Activated naive CD4-positive, alpha-beta T cell treated with anti-CD3 and anti-CD28 coated beads for 36 hours (primary cell): ENCODE data around the gene TARBP2. TPM values are rescaled to one million over a fixed set of nuclear protein-coding genes. Genes with fewer than 3 reads are reported as not detected.

Experiments used
- CTCF ChIA-PET: fragments of 350-600 bp; sonication (Branson Sonifier 250); formaldehyde crosslinking; loops from one replicate; lab custom pipeline; 2021; ENCODE audit warnings: antibody characterized with exemption; lab: Charles Lee
- DNase-seq: peaks from one replicate; pipeline ENCODE4 v3.0.0-alpha.2; 2020
- H3K27ac Mint-ChIP-seq: one replicate; pipeline ENCODE4 v1.8.0; 2021; ENCODE audit warnings: mild to moderate bottlenecking, mixed read lengths
- H3K27me3 Mint-ChIP-seq: one replicate; pipeline ENCODE4 v1.8.0; 2021; ENCODE audit warnings: low read depth, mixed read lengths
- H3K36me3 Mint-ChIP-seq: one replicate; pipeline ENCODE4 v1.8.0; 2021; ENCODE audit warnings: low read depth, mixed read lengths
- H3K4me1 Mint-ChIP-seq: one replicate; pipeline ENCODE4 v1.8.0; 2021; ENCODE audit warnings: low read depth, mixed read lengths
- H3K4me3 Mint-ChIP-seq: one replicate; pipeline ENCODE4 v1.8.0; 2021; ENCODE audit warnings: mild to moderate bottlenecking, moderate library complexity, mixed read lengths
- H3K9me3 Mint-ChIP-seq: one replicate; pipeline ENCODE4 v1.8.0; 2021; ENCODE audit warnings: mixed read lengths
- intact Hi-C: fragments of 100-400 bp; cut with micrococcal nuclease; formaldehyde crosslinking; loops from one replicate; pipeline ENCODE4 v1.15.1; 2023
- total RNA-seq, 2 experiments: library from RNA; stranded (reverse); gene quantifications; one replicate each; pipeline ENCODE4 v1.2.3, GENCODE V29; 2021

The TARBP2 gene, protein sequence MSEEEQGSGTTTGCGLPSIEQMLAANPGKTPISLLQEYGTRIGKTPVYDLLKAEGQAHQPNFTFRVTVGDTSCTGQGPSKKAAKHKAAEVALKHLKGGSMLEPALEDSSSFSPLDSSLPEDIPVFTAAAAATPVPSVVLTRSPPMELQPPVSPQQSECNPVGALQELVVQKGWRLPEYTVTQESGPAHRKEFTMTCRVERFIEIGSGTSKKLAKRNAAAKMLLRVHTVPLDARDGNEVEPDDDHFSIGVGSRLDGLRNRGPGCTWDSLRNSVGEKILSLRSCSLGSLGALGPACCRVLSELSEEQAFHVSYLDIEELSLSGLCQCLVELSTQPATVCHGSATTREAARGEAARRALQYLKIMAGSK
- 10 to 100 TPM; 25.0 to 26.8 TPM for total RNA-seq

DNA sequence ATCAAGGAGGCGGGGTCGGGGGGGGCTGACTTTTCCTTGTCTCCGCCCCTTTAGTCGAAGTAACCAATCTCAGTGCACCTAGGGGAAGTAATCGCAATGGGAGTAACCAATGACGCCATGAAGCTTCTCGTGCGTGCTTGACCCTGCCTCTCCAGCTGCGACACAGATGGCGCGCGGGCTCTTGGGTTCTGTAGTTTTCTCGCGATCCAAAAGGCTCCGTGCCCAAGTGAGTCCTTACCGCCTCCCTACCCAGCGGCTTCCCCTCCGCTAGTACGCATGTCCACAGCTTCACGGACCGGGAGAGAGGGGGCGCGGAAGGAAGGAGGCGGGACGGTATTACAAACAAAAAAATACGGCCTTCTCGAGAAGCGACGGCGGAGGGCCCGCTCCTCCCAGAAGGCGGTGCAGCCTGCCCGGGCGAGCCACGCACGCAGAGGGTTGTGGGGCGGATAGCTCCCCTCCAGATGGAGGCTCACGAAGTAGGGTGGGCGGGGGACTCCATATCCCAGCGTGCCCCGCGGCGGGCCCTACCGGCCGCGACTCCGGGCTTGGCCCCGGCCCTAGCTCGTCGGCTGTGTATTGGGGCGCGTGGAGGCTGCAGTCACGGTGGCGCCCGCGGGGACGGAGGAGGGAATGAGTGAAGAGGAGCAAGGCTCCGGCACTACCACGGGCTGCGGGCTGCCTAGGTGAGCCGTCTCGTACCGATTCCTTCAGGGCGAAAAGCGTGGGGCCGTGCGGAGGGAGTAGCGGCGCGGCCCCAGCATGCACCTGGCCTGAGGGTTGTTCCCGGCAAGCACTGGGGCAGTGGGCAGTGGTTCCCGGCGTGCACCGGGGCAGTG lies at the start of gene TARBP2:
Gene TARBP2, plus strand, starts transcription at position 508 of the 839 bp plus-strand sequence. Its CDS starts 126 bp downstream, at position 634.
- H3K9me3 Mint-ChIP-seq = no peaks in the 10 kb centered on the region
- CTCF ChIA-PET = interaction anchor here (0.7 to 2.8 kb wide), 10 partner anchors 9 to 180 kb away, joined by 3 to 25 read pairs (median 4); partner anchors contain the start of genes AAAS and ATP5MC2

GRCh38 chr12:53451661-53452158 lies 49.4 kb upstream of the TARBP2 start, which contains the start of gene PCBP2:
TSS of gene PCBP2 (plus strand) at chr12:53452102. CDS start at chr12:53454801, 2,699 bp downstream.
- CTCF ChIA-PET = interaction anchor here (1.0 to 1.7 kb wide), 2 partner anchors 11 to 42 kb away, joined by 5 to 7 read pairs; partner anchors contain the start of gene PRR13
- no peaks in the 10 kb centered on the region for H3K27me3 Mint-ChIP-seq
- peak within 1 kb of the TSS; percentile 99 for H3K4me3 Mint-ChIP-seq
- H3K4me1 Mint-ChIP-seq = peaks cover 36% of the 10 kb centered on the region
- no peaks in the 10 kb centered on the region for H3K9me3 Mint-ChIP-seq
- H3K36me3 Mint-ChIP-seq = peaks cover 53% of the 10 kb centered on the region
- peak; percentile 99 for DNase-seq
- intact Hi-C loops = loop anchor here (1.0 to 10.0 kb wide), 13 partner anchors 10 to 829 kb away; partner anchors contain the start of genes ATF7, ATP5MC2, CBX5 and CSAD
- H3K27ac Mint-ChIP-seq = peak within 1 kb of the TSS; percentile 99

More for the DNA sequence above, at the start of gene TARBP2:
- peak; percentile 97 for DNase-seq
- intact Hi-C loops = loop anchor here (1.0 to 5.0 kb wide), 14 partner anchors 8 to 495 kb away; partner anchors contain the start of genes ATF7, ATP5MC2, CALCOCO1 and EIF4B
- H3K27ac Mint-ChIP-seq = peak within 1 kb of the TSS; percentile 96
- peaks cover 41% of the 10 kb centered on the region for H3K4me1 Mint-ChIP-seq
- peaks cover 4% of the 10 kb centered on the region for H3K36me3 Mint-ChIP-seq
- no peaks in the 10 kb centered on the region for H3K27me3 Mint-ChIP-seq
- peak within 1 kb of the TSS; percentile 81 for H3K4me3 Mint-ChIP-seq

- no peaks in the 10 kb centered on the region for H3K27me3 Mint-ChIP-seq
- peak; percentile 70 for DNase-seq
- H3K4me1 Mint-ChIP-seq = peaks cover 36% of the 10 kb centered on the region
- H3K27ac Mint-ChIP-seq = peak overlapping the region; percentile 99
- H3K36me3 Mint-ChIP-seq = peaks cover 55% of the 10 kb centered on the region
- no peaks in the 10 kb centered on the region for H3K9me3 Mint-ChIP-seq
- CTCF ChIA-PET = interaction anchor here (0.7 to 3.3 kb wide), 5 partner anchors 23 to 131 kb away, joined by 3 to 25 read pairs (median 4); partner anchors contain the start of genes AAAS and TARBP2
- intact Hi-C loops = loop anchor here (1.0 to 10.0 kb wide), 7 partner anchors 31 to 828 kb away; partner anchors contain the start of genes ATP5MC2, CBX5, CSAD and ESPL1
- peak overlapping the region; percentile 99 for H3K4me3 Mint-ChIP-seq
Measured at GRCh38 chr12:53452159-53453077, 48.7 kb upstream of the TARBP2 start.

GRCh38 chr12:53453953-53454640 lies 47.0 kb upstream of the TARBP2 start:
- no peaks in the 10 kb centered on the region for H3K9me3 Mint-ChIP-seq

GRCh38 chr12:53454707-53455106 lies 46.4 kb upstream of the TARBP2 start:
- H3K9me3 Mint-ChIP-seq = no peaks in the 10 kb centered on the region

More at GRCh38 chr12:53453953-53454640, 47.0 kb upstream of the TARBP2 start:
- Mint-ChIP-seq H3K27ac (peak overlapping the region; percentile 70), H3K27me3 (no peaks in the 10 kb centered on the region), H3K4me3 (peak overlapping the region; percentile 99), H3K4me1 (peaks cover 45% of the 10 kb centered on the region), H3K36me3 (peaks cover 57% of the 10 kb centered on the region)
- no peak for DNase-seq
- intact Hi-C loops = loop anchor here (2.0 to 10.0 kb wide), 3 partner anchors 272 to 827 kb away; partner anchors contain the start of genes CBX5, CSAD, HNRNPA1 and ZNF740
- CTCF ChIA-PET = interaction anchor here (1.6 to 3.3 kb wide), 3 partner anchors 22 to 133 kb away, joined by 4 to 25 read pairs (median 5); partner anchors contain the start of genes AAAS and TARBP2

DNA sequence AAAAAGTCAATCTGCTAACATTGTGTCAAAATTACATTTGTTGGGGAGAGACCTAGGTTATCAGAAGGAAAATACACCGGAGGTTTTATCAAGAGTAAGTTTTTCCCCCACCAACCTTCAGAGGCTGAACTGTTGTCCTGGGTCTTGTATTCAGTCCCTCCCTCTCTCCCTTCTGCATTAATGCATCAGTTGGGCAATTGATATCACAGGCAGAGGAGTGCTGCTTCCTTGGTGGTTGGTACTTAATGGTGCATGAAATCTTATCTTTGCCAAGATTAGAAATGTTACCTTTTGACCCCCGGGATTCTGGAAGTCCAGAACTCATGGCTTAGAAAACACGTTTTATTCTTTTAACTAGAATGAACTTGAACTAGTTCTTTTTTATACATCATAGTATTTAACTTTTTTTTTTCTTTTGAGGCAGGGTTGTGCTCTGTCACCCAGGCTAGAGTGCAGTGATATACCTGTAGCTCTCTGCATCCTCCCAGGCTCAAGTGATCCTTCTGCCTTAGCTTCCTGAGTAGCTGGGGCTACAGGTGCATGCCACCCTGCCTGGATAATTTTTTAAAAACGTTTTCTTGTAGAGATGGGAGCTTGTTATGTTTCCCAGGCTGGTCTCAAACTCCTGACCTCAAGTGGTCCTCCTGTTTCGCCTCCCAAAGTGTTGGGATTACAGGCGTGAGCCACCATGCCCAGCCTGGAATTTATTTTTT lies 44.3 kb upstream of the TARBP2 start:
- Mint-ChIP-seq H3K9me3 (no peaks in the 10 kb centered on the region), H3K27ac (no peak overlapping the region), H3K36me3 (peaks cover 78% of the 10 kb centered on the region), H3K27me3 (no peaks in the 10 kb centered on the region), H3K4me1 (peaks cover 59% of the 10 kb centered on the region), H3K4me3 (no peak overlapping the region)
- intact Hi-C loops = loop anchor here (10.0 kb wide), 1 partner anchor 422 kb away; no protein-coding TSS in a partner anchor
- CTCF ChIA-PET = no interaction called here
- no peak for DNase-seq

More at GRCh38 chr12:53454707-53455106, 46.4 kb upstream of the TARBP2 start:
- DNase-seq = no peak
- intact Hi-C loops = loop anchor here (5.0 to 10.0 kb wide), 2 partner anchors 272 to 420 kb away; partner anchors contain the start of genes CSAD and ZNF740
- Mint-ChIP-seq H3K36me3 (peaks cover 60% of the 10 kb centered on the region), H3K4me1 (peaks cover 48% of the 10 kb centered on the region), H3K4me3 (peak overlapping the region; percentile 6), H3K27ac (peak overlapping the region; percentile 70), H3K27me3 (no peaks in the 10 kb centered on the region)
- CTCF ChIA-PET = interaction anchor here (3.3 kb wide), 1 partner anchor 21 kb away, joined by 25 read pairs; no protein-coding TSS in a partner anchor

- Mint-ChIP-seq H3K27ac (no peak overlapping the region), H3K4me1 (peaks cover 62% of the 10 kb centered on the region), H3K9me3 (no peaks in the 10 kb centered on the region), H3K27me3 (no peaks in the 10 kb centered on the region), H3K4me3 (no peak overlapping the region), H3K36me3 (peaks cover 81% of the 10 kb centered on the region)
- intact Hi-C loops = loop anchor here (10.0 kb wide), 1 partner anchor 424 kb away; no protein-coding TSS in a partner anchor
- CTCF ChIA-PET = interaction anchor here (1.1 to 1.2 kb wide), 2 partner anchors 18 to 50 kb away, joined by 3 read pairs; no protein-coding TSS in a partner anchor
- no peak for DNase-seq
Measured at GRCh38 chr12:53459097-53459496, 42.0 kb upstream of the TARBP2 start.

DNA sequence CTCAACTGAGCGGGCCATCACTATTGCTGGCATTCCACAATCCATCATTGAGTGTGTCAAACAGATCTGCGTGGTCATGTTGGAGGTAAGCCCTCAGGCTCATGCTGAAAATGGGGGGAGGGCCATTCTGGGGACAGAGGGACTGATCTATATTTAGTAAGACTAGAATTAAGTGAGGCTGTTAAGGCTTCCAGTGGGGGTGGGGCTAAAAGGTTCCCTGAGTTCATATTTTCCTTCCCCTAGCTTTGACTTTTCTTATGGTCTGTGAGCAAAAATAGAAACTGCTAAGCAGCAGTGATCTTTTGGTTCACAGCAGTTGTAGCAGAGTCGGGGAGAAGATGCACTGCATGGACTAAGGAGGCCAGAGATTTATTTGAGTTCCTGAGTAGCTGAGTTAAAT lies 40.0 kb upstream of the TARBP2 start:
- peaks cover 49% of the 10 kb centered on the region for H3K4me1 Mint-ChIP-seq
- H3K9me3 Mint-ChIP-seq = no peaks in the 10 kb centered on the region
- intact Hi-C loops = no loop called here
- no peak for DNase-seq
- peak overlapping the region; percentile 21 for H3K27ac Mint-ChIP-seq
- peaks cover 79% of the 10 kb centered on the region for H3K36me3 Mint-ChIP-seq
- no peak overlapping the region for H3K4me3 Mint-ChIP-seq
- H3K27me3 Mint-ChIP-seq = no peaks in the 10 kb centered on the region
- CTCF ChIA-PET = interaction anchor here (0.7 to 1.7 kb wide), 2 partner anchors 13 to 15 kb away, joined by 3 to 5 read pairs; no protein-coding TSS in a partner anchor

GRCh38 chr12:53461591-53461990 lies 39.5 kb upstream of the TARBP2 start:
- CTCF ChIA-PET = interaction anchor here (0.6 to 1.7 kb wide), 3 partner anchors 14 to 21 kb away, joined by 3 to 6 read pairs (median 5); no protein-coding TSS in a partner anchor
- H3K4me1 Mint-ChIP-seq = peaks cover 47% of the 10 kb centered on the region

More at GRCh38 chr12:53461591-53461990, 39.5 kb upstream of the TARBP2 start:
- no peak for DNase-seq
- Mint-ChIP-seq H3K27me3 (no peaks in the 10 kb centered on the region), H3K9me3 (no peaks in the 10 kb centered on the region), H3K27ac (no peak overlapping the region), H3K36me3 (peaks cover 81% of the 10 kb centered on the region), H3K4me3 (no peak overlapping the region)
- intact Hi-C loops = no loop called here
